D721Med (cell line): Measurements from ENCODE around the gene OXLD1.
"Not testable (repeated sequence)": the region's sequence is repeated elsewhere in the genome, so short reads cannot be mapped to it uniquely, and the experiment has no call there.

Source experiments
- DNase-seq: peaks from one replicate; pipeline ENCODE4 v3.0.0; 2011; ENCODE audit warnings: low spot score; ENCODE audit not compliant: insufficient read length
- FAIRE-seq: peaks from 2 replicates; lab custom pipeline; 2011; peaks lifted over from hg19 to GRCh38; lab: Jason Lieb, UNC
- TF ChIP-seq, protein P1 (sequence below): IDR thresholded peaks from 2 replicates; pipeline ENCODE4 v1.5.1; 2012; ENCODE audit warnings: mild to moderate bottlenecking, control low read depth; ENCODE audit not compliant: insufficient read depth; ENCODE audit errors: missing control alignments

OXLD1 gene

GRCh38 chr17:81681672-81682071, 15.3 kb upstream of the OXLD1 start:
- TF ChIP-seq, protein P1, sequence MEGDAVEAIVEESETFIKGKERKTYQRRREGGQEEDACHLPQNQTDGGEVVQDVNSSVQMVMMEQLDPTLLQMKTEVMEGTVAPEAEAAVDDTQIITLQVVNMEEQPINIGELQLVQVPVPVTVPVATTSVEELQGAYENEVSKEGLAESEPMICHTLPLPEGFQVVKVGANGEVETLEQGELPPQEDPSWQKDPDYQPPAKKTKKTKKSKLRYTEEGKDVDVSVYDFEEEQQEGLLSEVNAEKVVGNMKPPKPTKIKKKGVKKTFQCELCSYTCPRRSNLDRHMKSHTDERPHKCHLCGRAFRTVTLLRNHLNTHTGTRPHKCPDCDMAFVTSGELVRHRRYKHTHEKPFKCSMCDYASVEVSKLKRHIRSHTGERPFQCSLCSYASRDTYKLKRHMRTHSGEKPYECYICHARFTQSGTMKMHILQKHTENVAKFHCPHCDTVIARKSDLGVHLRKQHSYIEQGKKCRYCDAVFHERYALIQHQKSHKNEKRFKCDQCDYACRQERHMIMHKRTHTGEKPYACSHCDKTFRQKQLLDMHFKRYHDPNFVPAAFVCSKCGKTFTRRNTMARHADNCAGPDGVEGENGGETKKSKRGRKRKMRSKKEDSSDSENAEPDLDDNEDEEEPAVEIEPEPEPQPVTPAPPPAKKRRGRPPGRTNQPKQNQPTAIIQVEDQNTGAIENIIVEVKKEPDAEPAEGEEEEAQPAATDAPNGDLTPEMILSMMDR = no peak
- FAIRE-seq (no peak), DNase-seq (no peak)

DNA sequence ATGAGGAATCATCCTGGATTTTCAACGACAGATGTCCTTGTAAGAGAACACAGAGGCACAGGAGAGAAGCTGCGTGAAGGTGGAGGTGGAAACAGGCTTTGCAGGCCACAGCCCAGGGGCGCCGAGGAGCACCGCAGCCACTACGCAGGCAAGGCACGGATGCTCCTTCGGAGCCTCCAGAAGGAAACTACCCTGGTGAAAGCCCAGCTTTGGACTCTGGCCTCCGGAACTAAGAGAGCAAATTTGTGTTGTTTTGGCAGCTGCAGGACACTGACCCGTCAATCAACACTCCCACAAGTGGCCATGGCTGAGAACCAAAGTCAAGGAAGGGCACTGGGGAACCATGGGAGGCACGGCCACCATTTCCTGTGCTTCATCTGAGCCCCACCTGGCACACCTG, 13.7 kb upstream of the OXLD1 start:
- no peak for FAIRE-seq
- DNase-seq = no peak
- TF ChIP-seq, protein P1 = no peak

GRCh38 chr17:81676906-81677305, 10.5 kb upstream of the OXLD1 start:
- DNase-seq = no peak

DNA sequence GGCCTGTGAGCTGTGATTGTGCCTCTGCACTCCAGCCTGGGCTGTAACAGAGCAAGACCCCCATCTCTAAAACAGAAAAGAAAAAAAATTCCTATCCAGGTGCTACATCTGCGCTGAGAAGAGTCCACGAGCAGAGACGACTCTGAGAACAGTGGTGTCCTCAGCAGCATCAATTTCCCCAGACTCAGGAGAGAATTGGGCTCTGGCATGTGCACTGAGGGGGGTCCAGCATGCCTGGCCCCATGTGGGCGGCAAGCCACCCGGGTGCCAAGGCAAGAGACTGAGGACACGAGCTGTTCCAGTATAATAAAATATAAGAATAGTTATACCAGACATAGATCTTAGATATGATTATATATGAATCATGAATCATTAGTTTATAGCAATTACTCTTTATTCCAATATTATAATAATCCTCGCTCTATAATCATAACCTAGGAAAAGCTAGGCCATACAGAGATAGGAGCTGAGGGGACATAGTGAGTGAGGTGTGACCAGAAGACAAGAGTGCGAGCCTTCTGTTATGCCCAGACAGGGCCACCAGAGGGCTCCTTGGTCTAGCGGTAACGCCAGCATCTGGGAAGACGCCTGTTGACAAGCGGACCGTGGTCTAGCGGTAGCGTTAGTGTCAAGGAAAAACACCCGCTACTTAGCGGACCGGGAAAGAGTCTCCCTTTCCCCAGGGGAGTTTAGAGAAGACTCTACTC, 9.3 kb upstream of the OXLD1 start:
- DNase-seq, FAIRE-seq: not testable (repeated sequence)
- TF ChIP-seq, protein P1 = peak; percentile 44

More at GRCh38 chr17:81676906-81677305, 10.5 kb upstream of the OXLD1 start:
- TF ChIP-seq, protein P1 = no peak
- FAIRE-seq = no peak

DNA sequence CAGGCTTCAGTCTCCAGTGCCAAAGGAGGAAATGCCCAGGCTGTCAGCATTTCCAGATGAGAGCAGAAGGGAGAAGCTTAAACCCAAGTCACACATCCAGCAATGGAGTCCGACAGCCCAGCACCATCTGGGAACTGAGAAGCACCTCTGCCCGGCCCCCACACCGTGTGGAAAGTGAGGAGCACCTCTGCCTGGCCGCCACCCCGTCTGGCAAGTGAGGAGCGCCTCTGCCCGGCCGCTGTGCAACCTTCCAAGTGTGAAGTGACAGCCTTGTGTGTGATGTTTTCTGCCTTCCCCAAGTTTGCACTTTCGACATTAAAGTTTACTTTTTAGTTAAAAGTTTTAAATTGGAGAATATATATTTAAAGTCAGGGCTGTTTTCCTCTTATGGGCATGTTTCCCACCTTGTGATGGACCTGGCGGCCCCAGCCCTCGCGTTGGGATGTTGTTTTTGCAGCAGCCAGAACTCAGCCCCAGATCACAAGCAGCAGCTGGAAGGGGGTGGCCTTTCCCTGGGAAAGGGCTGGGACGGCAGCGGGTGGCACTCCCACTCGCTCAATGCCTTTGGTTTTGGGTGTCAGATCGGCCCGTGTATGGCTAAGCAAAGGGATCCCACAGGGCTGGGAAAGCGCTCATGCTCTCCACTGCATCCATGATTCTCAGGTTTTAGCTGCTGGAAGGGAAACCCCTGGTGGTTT, 7.3 kb upstream of the OXLD1 start:
- TF ChIP-seq, protein P1 = no peak
- FAIRE-seq = no peak
- no peak for DNase-seq

GRCh38 chr17:81672954-81673353, 6.5 kb upstream of the OXLD1 start:
- no peak for FAIRE-seq
- TF ChIP-seq, protein P1 = no peak
- DNase-seq = no peak

DNA sequence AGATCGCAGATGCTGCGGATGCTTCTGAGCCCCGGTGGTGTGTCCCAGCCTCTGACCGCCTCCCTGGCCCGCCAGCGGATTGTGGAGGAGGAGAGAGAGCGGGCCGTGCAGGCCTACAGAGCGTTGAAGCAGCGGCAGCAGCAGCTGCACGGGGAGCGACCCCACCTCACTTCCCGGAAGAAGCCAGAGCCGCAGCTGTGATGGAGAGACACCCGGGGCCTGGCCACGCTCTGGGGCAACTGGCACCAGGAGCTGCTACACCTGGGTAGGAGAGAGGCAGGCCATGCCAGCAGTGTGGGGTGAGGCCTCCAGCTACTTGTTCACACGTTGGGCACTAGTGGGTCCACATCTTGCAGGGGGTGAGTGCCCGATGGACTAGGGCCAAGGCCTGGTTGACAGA, 6.1 kb upstream of the OXLD1 start:
- TF ChIP-seq, protein P1 = no peak
- DNase-seq (no peak), FAIRE-seq (no peak)
